ENCODE results near the gene STXBP6.

Gene STXBP6

DNA sequence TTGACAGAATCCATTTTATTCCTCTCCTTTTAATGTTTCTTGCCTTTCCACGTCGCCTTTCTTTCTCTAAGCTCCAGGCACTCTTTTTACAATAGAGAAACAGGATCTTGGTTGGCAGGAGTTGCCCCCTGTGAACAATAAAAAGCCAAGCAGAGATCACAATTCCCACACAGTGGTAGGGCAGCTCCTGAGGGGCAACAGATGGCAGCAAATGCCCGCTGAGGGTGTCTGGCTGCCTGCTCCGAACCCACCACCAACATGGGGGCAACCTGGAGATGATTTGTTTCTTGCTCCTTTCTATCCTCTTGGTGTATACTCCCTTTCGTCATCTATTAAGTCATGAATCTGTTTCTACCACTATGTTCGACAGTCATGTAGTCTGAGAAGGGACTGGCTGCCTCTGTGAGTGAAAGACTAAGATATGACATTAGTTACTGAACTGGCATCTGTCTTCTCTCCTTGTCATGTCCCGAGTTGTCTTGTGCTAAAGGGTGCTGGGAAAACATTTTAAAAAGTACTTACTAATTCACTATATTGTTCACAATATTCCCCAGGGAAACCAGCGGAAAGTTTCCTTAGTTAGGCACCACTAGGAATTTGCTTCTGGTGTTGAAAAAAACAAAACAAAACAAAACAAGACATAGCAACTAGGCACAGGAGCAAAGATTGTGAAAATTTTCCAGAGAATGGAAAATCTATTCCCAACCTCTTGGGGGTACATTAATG is 170.1 kb downstream of the STXBP6 start:
- DNase-seq: no peak

DNA sequence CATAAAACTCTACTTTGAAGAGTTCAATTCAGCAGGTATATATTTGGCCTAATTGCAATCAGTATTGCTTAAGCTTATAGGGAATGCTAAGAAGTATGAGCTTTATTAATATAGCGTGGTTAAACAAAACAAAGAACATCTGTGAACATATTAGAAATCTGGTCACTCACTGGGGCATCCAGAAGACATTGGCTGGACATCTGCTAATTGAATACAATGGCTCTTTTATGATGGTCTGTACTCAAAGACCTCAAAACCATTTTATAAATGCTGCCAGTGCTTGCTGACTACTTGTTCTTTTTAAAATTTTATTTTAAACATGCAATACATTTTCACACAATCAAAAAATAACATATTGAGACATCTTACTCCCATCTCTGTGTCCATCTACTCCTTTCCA is 173.0 kb downstream of the STXBP6 start:
- DNase-seq: no peak

DNA sequence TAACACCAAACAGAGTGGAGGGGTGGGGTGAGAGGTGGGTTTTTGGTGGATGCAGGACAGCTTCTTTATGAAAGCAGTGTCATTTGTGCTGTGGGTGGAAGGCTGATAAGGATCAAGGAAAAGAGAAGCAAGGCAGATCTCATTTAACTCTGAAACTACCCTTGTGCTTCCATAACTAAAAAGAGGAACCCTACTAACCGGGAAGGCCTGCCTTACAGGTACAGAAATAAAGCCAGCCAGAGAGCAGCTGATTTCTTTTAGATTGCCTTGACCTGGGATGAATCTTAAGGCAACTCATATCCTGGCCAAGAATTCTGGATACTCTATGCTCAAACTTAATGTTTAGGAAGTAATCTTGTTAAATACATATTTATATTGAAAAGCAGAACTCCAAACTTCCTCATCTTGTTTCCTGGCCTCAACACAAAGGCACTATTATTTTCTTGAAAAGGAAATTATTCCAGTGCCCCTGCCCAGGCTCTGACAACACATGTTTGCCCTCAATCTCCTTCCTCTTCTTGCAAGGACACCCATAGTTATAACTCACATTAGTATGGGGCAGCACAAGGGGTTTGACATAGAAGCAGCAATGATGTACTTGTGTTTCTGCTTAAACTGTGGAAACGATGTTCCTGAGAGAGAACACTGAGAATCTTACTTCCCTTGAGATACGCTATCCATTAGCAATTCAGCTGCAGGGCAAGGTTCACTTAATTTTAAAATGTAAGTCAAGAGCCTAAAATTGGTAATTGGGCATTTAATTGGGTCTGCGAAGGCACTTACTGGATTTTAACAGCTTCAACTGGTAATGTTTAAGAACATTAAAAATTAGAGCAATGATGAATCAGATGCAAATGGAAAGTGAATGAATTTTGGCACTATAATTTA is 173.7 kb downstream of the STXBP6 start:
- DNase-seq: no peak

DNA sequence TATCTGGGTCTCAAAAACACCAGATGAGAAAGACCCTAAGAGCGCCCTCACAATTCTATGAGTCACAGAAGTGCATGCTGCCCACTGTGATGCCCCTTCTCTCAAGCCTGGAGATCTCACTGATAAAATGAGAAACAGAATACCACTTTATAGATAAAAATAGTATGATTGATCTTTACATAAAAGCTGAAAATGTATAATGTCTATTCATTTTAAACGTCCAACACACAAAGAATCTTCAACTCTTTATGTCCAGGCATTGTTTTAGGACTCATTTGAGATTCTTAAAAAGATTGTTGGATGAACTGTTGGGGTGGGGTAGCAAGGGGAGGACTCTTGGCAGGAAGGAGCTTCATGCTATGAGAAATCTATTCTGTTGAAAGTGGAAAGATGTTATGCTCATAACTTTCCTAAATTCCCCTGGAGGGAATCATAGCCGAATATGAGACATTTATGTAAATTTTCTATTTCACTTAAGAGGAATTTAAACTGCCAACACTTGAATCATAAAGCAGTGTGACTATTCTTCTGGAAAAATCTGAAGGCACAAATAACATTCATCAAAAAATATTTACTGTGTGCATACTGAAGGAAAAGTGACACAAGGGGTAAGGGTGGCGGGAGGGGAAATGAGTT is 174.6 kb downstream of the STXBP6 start:
- no peak for DNase-seq

DNA sequence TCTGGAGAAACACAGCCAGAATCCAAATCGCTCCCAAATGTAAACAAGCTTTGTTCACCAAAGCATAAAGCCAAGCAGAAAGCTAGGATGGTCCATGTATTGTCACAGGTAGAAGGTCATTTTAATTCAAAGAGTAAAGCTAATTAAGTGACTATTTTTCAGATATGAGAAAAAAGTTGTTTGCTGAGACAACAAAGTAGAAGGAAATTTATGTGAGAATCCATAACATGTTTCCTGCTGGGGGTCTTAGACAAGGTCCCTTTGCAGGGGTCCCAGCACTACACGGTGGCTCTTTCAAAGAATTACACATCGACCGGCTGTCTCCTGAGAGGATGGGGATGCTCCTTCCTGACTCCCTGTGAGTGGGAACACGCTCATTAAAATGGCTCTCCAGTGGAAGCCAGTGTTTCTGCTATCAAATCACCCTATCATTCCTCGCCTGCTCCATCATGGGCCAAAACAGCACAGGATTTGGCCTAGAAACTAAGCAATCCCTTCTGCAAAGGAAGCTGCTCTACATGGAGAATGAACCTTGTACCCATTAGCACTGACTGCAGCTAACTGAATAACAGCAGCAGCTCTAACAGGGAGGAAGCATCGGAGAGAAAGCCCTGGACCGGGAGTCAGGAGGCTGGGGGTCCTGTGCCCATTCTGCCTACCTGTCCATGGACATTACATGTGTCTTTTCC is 175.3 kb downstream of the STXBP6 start:
- no peak for DNase-seq

DNA sequence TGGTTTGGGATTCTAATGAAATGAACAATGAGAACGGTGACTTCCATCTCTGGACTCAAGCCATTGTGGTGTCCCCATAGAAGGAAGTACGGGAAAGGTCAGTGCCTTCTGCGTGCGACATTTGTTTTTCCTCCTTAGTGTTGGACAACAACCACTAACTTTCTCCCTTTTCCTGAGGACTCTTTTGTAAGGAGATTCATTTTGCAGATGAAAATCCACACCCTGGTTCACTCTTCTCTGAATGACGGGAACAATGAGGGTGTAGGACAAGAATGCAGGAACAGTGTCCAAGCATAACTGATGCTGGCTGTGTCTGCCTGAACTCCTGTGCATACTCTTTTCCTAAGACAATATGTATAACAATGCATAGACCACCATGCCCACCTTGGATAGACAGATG is 176.4 kb downstream of the STXBP6 start:
- no peak for DNase-seq

DNA sequence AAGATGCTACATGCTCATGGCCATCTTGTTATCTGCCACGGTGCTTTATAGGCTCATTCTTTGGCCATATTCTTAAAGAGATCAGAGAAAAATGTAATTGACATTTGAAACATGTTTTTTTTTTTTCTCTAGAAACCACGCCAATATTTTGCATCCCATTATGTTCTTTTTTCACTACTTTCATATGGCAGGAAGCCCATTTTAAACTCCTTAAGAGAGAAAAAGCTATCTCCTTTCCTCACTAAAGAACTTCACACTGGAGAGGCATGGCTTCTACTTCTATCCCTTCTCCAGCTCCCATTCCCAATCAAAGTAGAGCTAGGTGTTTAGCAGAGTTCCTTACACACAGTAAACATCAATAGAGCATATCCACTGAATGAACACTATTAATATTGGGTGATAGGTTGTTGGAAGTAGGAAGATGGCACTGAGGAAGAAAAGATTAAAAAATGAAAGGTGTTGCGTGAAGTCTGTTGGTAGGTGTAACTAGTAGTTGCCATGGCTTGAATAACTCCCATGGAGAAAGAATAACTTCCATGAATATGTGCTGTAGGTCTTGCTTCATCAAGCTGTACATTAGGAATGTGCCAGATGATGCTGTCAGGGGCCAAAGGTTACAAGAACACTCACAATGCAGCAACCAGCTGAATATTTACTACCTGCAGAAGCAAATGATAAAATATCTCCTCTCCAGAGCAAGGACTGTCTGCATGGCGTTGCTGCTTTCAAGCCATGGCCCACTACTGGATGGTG is 178.8 kb downstream of the STXBP6 start:
- no peak for DNase-seq

DNA sequence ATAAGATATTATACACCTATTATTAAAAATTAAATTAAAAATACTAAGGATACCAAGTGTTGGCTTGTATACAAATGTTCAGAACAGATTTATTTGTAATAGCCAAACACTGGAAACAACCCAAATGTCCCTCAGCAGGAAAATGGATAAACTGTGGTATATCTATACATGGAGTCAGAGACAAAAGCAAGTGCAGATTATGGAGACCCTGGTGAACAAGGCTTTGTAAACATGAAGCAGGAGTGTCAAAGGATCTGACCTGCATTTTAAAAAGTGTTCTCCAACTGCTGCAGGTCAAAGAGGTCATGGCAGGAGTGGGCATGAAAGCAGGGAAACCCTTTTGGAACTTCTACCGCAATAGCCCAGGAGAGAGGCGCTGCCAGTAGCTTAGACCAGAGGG is 181.6 kb downstream of the STXBP6 start:
- no peak for DNase-seq

DNA sequence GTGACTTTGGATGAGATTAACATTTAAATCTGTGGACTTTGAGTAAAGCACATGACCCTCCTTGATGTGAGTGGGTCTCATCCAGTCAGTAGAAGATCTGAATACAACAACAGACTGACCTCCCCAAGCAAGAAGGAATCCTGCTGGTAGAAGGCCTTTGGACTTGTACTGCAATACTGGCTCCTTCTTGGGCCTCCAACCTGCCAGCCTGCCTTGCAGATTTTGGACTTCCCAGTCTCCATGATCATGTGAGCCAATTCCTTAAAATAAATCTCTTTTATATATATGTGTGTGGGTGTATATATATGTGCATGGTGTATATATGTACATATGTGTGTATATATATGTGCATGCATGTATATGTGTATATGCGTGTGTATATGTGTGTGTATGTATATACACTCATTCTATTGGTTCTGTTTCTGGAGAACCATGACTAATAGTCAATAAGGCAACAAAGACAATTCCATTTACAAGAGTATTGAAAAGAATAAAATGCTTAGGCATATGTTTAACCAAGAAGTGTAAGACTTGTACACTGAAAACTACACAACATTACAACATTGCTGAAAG is 183.8 kb downstream of the STXBP6 start:
- DNase-seq: no peak

DNA sequence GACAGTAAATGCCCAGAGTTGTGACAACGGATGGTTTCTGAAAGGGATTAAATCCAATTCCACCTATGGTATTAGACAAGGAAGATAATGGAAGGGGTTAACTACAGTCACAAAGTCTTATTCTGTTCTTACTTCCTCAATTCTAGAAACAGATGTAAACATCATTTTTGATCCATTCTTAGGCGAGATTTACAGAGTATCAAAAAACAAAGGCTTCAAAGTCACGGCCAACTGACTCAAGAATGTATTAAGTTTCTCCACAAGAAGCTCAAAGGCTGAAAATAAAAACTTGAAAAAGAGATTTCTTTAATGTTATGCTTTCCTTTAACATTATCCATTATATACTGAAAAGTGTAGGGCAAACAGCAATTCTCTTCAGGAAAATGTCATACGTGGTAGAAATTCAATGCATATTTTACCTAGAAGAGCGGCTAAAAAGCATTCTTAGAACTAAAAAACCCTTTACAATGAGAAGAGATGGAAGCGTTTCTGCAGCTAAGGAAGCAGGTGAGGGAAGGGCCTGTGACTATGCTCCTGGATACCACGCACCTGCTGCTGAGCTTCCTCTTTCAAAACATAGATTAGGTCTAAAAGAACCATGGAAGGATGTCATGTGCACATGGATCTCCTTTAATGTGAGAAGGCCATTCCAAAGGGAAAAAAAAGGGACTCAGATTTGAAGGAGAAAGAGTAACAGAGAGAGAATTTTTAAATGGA is 185.8 kb downstream of the STXBP6 start:
- no peak for DNase-seq

DNA sequence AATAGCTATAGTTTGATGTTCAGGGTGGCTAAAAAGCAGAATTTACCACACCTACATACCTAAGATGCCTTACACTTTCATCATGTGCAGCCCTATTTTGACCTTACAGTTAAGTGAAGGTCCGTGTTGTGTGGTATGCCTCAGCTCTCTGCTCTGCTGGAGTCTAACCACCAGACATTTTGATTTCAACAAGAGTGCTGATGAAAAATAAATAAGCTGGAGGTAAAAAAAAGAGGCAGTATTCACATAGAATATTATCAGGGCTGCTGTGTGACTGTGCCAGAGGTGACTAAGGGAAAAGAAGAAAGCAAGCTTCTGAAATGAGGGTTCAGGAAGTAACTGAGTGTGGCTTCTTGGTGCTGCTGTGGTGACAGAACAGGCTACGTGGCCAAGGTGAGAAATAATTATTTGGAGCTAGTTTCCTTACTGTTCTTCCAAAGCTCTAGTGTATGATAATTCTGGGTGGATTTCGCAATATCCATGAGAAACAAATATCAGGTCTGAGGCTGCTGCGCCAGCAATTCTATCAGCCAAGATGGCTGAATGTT is 188.8 kb downstream of the STXBP6 start:
- DNase-seq: no peak

DNA sequence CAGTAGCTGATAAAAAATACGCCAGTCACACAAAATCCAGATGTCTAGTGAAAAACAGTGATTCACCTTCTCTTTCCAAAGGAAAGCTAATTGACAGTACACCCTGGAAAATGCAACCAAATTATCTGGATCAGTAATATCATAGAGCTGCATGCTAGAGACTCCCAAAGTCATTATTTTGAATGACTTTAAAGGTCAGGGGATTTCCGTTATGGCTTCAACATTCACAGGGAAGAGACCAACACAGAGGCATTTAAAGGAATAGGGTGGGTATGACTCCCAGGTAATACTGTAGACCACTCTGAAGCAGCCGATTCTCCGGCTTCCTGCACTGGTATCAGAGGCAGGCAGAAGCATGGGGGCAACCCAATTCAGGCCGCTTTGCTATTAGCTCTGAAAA is 190.4 kb downstream of the STXBP6 start:
- DNase-seq: no peak

DNA sequence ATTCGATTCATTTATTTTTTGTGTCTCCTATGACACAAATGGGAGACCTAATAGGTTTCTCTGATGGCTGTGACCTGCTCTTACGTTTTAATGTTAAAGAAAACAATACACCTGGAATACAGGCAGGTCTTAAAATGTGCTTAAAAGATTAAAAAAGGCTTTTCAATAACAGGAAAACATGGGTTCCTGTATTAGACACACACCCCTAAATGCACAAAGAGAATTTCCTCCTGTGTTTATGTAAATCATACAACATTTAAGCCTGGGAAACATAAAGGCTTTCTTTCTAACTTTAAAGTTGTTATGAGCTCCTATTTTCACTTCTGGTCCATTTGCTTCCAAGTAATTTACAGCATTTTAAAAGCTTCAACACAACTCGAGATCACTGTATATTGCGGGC is 191.3 kb downstream of the STXBP6 start:
- no peak for DNase-seq

DNA sequence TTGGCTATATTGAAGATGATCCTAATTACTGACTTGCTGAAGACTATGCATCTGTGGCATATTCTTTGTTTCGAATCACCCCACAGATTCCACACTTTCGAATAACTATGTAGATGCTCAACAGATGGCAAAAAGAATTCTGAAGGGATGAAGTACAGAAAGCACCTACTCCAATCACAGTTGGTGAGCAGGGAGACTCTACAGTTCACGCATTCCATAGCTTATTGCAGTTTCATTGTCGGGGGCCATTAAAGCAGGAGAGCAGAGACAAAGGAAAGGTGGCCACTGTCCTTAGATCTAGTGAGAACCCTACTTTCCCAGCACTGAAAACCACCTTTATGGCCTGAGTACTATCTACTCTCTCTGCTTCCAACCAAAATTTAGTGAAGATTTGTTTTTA is 191.9 kb downstream of the STXBP6 start:
- no peak for DNase-seq

DNA sequence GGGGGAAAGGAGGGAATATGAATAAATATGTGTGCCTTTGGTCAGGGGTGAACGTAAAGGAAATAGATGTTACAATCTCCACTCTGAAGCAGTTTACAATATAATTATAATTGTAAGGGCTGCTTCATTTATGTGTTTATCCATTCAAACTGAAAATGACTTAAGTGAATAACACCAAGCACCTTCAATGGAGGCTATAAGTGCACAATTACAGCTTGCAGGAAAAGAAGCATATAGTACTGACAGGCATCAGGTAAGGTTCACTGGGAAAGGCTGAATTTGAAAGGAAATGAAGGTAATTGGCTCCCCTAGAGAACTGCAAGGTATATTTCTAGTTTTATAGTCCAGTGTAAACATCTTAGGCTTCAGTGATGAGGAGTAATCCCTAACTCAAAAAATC is 192.7 kb downstream of the STXBP6 start:
- DNase-seq: no peak

DNA sequence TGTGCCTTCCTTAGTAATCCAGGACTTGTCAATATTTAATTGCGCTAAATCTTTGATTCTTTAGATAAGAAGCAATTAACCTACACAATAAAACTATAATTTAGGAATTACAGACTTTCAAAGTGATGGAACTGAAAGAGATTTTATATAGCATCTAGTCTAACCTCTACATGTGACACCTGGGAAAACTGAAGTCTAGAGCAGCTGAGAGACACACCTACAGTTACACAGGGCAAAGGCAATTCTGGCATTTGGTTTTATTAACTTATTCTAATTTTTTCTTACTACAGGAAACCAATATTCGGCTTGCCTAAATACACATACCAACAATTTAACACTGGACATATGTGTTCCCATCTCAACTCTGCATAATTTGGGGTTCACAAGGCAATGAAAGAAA is 196.5 kb downstream of the STXBP6 start:
- DNase-seq: no peak

DNA sequence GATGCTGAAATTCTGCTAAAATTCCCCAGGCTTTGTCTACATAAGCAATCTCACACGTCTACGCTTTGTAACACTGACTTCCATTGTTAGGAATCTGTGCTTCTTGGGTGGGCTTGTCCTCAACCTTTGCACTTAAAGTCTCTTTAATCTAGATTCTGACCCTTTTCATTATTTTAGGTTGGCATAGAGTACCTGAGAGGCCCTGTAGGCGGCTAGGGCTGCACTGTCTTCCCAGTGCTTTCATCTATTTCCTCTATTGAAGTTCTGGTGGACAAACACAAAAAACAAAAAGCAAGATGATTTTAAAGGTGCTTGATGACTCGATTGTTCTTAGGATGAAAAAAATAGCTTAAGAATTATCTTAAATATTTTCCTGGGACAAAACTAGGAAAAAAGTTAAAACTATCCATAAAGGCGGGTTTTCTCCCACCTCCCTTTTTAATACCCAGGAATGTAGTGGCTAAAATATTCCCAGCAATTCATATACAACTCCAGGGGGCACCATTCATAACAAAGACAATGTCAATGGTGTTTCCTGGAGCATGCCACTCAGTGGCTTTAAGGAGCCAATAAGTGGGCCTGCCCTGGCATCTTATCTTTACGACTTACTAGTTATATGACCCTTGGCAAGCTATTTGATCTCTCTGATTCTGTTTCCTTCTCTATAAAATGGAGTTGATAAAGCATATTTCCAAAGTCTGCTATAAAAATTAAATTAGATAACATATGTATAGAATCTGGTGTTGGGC is 197.5 kb downstream of the STXBP6 start:
- DNase-seq: no peak

DNA sequence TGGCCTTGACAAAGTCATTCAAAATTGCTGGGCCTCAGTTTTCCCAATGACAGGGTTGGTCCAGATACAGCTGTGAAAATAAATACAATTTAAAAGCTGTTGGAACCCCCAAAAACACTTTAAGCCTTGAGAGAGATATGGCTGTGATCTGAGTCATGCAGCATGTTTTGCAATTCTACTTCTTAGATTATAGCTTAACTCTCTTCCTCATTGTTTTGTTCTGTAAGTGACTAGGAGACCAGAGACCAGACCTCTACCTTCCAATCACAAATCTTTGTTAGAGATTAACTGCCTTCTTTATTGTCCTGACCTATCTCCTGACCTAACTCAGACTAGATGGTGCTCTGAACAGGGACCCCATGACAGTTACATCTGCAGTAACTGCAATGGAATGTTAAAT is 198.1 kb downstream of the STXBP6 start:
- DNase-seq: no peak

DNA sequence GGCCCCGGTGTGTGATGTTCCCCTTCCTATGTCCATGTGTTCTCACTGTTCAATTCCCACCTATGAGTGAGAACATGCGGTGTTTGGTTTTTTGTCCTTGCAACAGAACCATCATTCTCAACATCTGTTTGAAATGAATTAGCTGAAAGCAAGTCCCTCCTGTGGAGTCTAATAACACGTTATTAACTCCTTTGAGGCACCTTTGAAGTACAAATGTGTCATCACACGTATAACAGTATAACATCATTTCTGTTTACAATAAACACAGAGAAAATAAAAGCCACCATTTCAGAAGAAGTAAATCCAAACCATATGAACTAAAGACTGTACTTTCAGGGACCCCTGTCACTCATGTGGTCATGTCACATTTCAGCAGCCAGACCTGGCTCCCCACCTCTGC is 198.5 kb downstream of the STXBP6 start:
- no peak for DNase-seq

DNA sequence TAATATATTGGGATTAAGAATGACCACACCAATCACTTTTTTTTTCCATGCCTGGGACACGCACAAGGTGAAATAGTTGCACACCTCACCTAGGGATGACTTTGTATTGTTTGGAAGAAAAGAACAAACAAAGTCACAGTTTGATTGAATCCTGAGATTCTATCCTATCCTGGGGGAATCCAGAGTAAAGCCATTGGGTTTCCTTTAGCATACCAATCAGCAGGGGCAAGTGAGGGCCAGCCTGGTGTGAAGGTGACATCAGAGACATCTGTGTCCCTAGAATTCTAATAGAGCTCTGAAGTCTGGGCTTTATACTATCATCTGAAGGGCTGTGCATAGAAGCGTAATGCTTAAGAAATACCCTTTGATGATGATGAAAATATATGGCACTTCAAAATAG is 199.9 kb downstream of the STXBP6 start:
- DNase-seq: no peak

Measured in activated CD4-positive, CD25-positive, alpha-beta regulatory T cell (primary cell).